GM23338 (cell line): ENCODE data around the gene TMEM131L. TPM values are rescaled to one million over a fixed set of nuclear protein-coding genes. Genes with fewer than 3 reads are reported as not detected.

Experiments used
- ATAC-seq: fragments of 200-7000 bp; cut with Tn5 transposase; 3 replicates; pipeline ENCODE4 v1.9.1; 2020
- DNase-seq: peaks from one replicate; pipeline ENCODE4 v3.0.0-alpha.2; 2015; ENCODE audit warnings: low spot score
- H2AFZ ChIP-seq: fragments of 200-600 bp; sonication (generic); 2 replicates; pipeline ENCODE4 v1.8.0; 2016; ENCODE audit warnings: antibody characterized with exemption, mild to moderate bottlenecking, moderate library complexity
- H3F3A ChIP-seq: fragments of 200-600 bp; sonication (generic); replicated peaks from 2 replicates; pipeline ENCODE4 v1.8.0; 2017; ENCODE audit warnings: antibody characterized with exemption, mixed run types, low read depth
- H3K27ac ChIP-seq: fragments of 200-600 bp; sonication (generic); 2 replicates; pipeline ENCODE4 v1.6.1; 2016; ENCODE audit warnings: low read depth
- H3K27me3 ChIP-seq: fragments of 200-600 bp; sonication (generic); 2 replicates; pipeline ENCODE4 v1.8.0; 2016; ENCODE audit warnings: mild to moderate bottlenecking, mixed run types, moderate library complexity; ENCODE audit not compliant: insufficient read depth
- H3K36me3 ChIP-seq: fragments of 200-600 bp; sonication (generic); 2 replicates; pipeline ENCODE4 v1.8.0; 2016; ENCODE audit warnings: mild to moderate bottlenecking; ENCODE audit not compliant: insufficient read depth
- H3K4me1 ChIP-seq: fragments of 200-600 bp; sonication (generic); 2 replicates; pipeline ENCODE4 v1.8.0; 2016; ENCODE audit warnings: mild to moderate bottlenecking, moderate library complexity; ENCODE audit not compliant: insufficient read depth
- H3K4me2 ChIP-seq: fragments of 200-600 bp; sonication (generic); 2 replicates; pipeline ENCODE4 v1.7.1; 2017; ENCODE audit warnings: mixed run types
- H3K4me3 ChIP-seq: fragments of 200-600 bp; sonication (generic); 2 replicates; pipeline ENCODE4 v1.6.1; 2016; ENCODE audit warnings: mixed run types
- H3K79me2 ChIP-seq: fragments of 200-600 bp; sonication (generic); replicated peaks from 2 replicates; pipeline ENCODE4 v1.8.0; 2017; ENCODE audit warnings: mild to moderate bottlenecking; ENCODE audit not compliant: insufficient read depth
- H3K9me2 ChIP-seq: fragments of 200-600 bp; sonication (generic); 2 replicates; pipeline ENCODE4 v1.8.0; 2017; ENCODE audit not compliant: insufficient read depth
- H4K20me1 ChIP-seq: fragments of 200-600 bp; sonication (generic); replicated peaks from 2 replicates; pipeline ENCODE4 v1.8.0; 2017; ENCODE audit warnings: mild to moderate bottlenecking; ENCODE audit not compliant: insufficient read depth
- H3K27ac Mint-ChIP-seq: 2 replicates; pipeline ENCODE4 v1.8.0; 2020; ENCODE audit warnings: inconsistent platforms, mild to moderate bottlenecking, moderate library complexity, mixed read lengths
- H3K27me3 Mint-ChIP-seq: 3 replicates; pipeline ENCODE4 v1.8.0; 2022; ENCODE audit warnings: low read depth, mild to moderate bottlenecking, moderate library complexity, mixed read lengths, inconsistent platforms; ENCODE audit not compliant: insufficient read depth, poor library complexity
- H3K36me3 Mint-ChIP-seq: 3 replicates; pipeline ENCODE4 v1.8.0; 2021; ENCODE audit warnings: low read depth, mild to moderate bottlenecking, inconsistent platforms, moderate library complexity, mixed read lengths
- H3K4me1 Mint-ChIP-seq: 3 replicates; pipeline ENCODE4 v1.8.0; 2020; ENCODE audit warnings: mild to moderate bottlenecking, inconsistent platforms, mixed read lengths
- H3K4me3 Mint-ChIP-seq: 3 replicates; pipeline ENCODE4 v1.8.0; 2021; ENCODE audit warnings: moderate library complexity, mild to moderate bottlenecking, inconsistent platforms, mixed read lengths
- H3K9me3 Mint-ChIP-seq: 3 replicates; pipeline ENCODE4 v1.8.0; 2020; ENCODE audit warnings: moderate library complexity, mild to moderate bottlenecking, inconsistent platforms, mixed read lengths
- CREB1 ChIP-seq: fragments of 250-450 bp; sonication (Bioruptor Pico); IDR thresholded peaks from 2 replicates; pipeline ENCODE4 v1.5.0; 2020; ENCODE audit warnings: low read depth, mild to moderate bottlenecking, moderate library complexity
- CTCF ChIP-seq, 2 experiments: fragments of 200-600 bp in 1 of 2; sonication (generic) in 1 of 2; conservative IDR thresholded peaks; 2 replicates each; pipeline versions ENCODE4 v1.5.1 to v1.6.1; 2016 to 2017; ENCODE audit warnings: antibody characterized with exemption in 2 of 2, low read depth in 2 of 2, mild to moderate bottlenecking in 2 of 2, moderate library complexity in 1 of 2
- EZH2 ChIP-seq: fragments of 200-600 bp; sonication (generic); IDR thresholded peaks from one replicate; pipeline ENCODE4 v1.8.0; 2017; ENCODE audit warnings: antibody characterized with exemption, mild to moderate bottlenecking, low read depth; ENCODE audit not compliant: unreplicated experiment
- EZH2phosphoT487 ChIP-seq: fragments of 200-600 bp; sonication (generic); IDR thresholded peaks from one replicate; pipeline ENCODE4 v1.8.1; 2018; ENCODE audit warnings: antibody characterized with exemption; ENCODE audit not compliant: unreplicated experiment
- JUNB ChIP-seq: IDR thresholded peaks from one replicate; pipeline ENCODE4 v1.6.1; 2016; ENCODE audit warnings: antibody characterized with exemption; ENCODE audit not compliant: unreplicated experiment
- NANOG ChIP-seq: IDR thresholded peaks from 2 replicates; pipeline ENCODE4 v1.6.1; 2016; ENCODE audit warnings: antibody characterized with exemption, borderline replicate concordance
- POLR2AphosphoS5 ChIP-seq: IDR thresholded peaks from 2 replicates; pipeline ENCODE4 v1.6.1; 2016; ENCODE audit warnings: antibody characterized with exemption, low read depth
- STAT1 ChIP-seq: IDR thresholded peaks from one replicate; pipeline ENCODE4 v1.6.1; 2016; ENCODE audit warnings: antibody characterized with exemption; ENCODE audit not compliant: unreplicated experiment
- ZNF114 ChIP-seq: fragments of 250-450 bp; sonication (Bioruptor Pico); IDR thresholded peaks from 2 replicates; pipeline ENCODE4 v1.5.0; 2020; ENCODE audit warnings: mild to moderate bottlenecking, moderate library complexity
- ZNF331 ChIP-seq: fragments of 250-450 bp; sonication (Bioruptor Pico); IDR thresholded peaks from 2 replicates; pipeline ENCODE4 v1.5.0; 2020; ENCODE audit warnings: low read depth, mild to moderate bottlenecking, moderate library complexity
- polyA plus RNA-seq: library from polyadenylated mRNA; unstranded; fragments of >200 nt; fragmentation: Nextera tagmentation; extraction: Ambion mirVana; gene quantifications from 2 replicates; pipeline ENCODE4 v1.2.1, GENCODE V29; 2016
- total RNA-seq: library from RNA; depleted of rRNA; stranded (reverse); fragments of >200 nt; shearing (Covaris generic); gene quantifications from 2 replicates; pipeline ENCODE4 v1.2.3, GENCODE V29; 2014
- TF ChIP-seq, protein P1 (sequence below): IDR thresholded peaks from one replicate; pipeline ENCODE4 v1.6.1; 2018; ENCODE audit warnings: antibody characterized with exemption; ENCODE audit not compliant: unreplicated experiment
- TF ChIP-seq, protein P2 (sequence below): IDR thresholded peaks from 2 replicates; pipeline ENCODE4 v1.6.1; 2016; ENCODE audit warnings: antibody characterized with exemption
- TF ChIP-seq, protein P3 (sequence below): fragments of 250-450 bp; sonication (Bioruptor Pico); IDR thresholded peaks from 2 replicates; pipeline ENCODE4 v1.5.0; 2020; ENCODE audit warnings: mild to moderate bottlenecking, moderate library complexity

Gene TMEM131L
- total and polyA plus RNA-seq, 2 experiments from 2014 or later: 11.1 to 32.2 TPM

- Histone ChIP-seq H4K20me1 (no peaks in the 10 kb centered on the region; the same call in 1 of the 2 replicates), H3K4me3 (no peak overlapping the region), H3K9me2 (peaks cover 2% of the 10 kb centered on the region; the same call in 1 of the 2 replicates), H2AFZ (no peak overlapping the region), H3K4me1 (peaks cover 50% of the 10 kb centered on the region), H3K27ac (no peak overlapping the region), H3K27me3 (no peaks in the 10 kb centered on the region), H3K36me3 (no peaks in the 10 kb centered on the region), H3K79me2 (peaks cover 44% of the 10 kb centered on the region), H3K4me2 (no peak overlapping the region), H3F3A (0 out of 2 replicates have a peak, but pooled peaks cover 4% of the 10 kb centered on the region)
- ATAC-seq (no peak), DNase-seq (no peak)
- Mint-ChIP-seq H3K4me1 (peaks cover 46% of the 10 kb centered on the region), H3K36me3 (peaks cover 4% of the 10 kb centered on the region; the same call in 1 of the 3 replicates), H3K27ac (no peak overlapping the region), H3K9me3 (no peaks in the 10 kb centered on the region), H3K27me3 (peaks cover 8% of the 10 kb centered on the region), H3K4me3 (no peak overlapping the region)
- TF ChIP-seq, protein P1, sequence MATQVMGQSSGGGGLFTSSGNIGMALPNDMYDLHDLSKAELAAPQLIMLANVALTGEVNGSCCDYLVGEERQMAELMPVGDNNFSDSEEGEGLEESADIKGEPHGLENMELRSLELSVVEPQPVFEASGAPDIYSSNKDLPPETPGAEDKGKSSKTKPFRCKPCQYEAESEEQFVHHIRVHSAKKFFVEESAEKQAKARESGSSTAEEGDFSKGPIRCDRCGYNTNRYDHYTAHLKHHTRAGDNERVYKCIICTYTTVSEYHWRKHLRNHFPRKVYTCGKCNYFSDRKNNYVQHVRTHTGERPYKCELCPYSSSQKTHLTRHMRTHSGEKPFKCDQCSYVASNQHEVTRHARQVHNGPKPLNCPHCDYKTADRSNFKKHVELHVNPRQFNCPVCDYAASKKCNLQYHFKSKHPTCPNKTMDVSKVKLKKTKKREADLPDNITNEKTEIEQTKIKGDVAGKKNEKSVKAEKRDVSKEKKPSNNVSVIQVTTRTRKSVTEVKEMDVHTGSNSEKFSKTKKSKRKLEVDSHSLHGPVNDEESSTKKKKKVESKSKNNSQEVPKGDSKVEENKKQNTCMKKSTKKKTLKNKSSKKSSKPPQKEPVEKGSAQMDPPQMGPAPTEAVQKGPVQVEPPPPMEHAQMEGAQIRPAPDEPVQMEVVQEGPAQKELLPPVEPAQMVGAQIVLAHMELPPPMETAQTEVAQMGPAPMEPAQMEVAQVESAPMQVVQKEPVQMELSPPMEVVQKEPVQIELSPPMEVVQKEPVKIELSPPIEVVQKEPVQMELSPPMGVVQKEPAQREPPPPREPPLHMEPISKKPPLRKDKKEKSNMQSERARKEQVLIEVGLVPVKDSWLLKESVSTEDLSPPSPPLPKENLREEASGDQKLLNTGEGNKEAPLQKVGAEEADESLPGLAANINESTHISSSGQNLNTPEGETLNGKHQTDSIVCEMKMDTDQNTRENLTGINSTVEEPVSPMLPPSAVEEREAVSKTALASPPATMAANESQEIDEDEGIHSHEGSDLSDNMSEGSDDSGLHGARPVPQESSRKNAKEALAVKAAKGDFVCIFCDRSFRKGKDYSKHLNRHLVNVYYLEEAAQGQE: no peak
- TF ChIP-seq EZH2 (no peak), POLR2AphosphoS5 (no peak), JUNB (no peak), STAT1 (no peak), NANOG (no peak), EZH2phosphoT487 (no peak), CTCF (conservative IDR thresholded peaks at IDR 0.05; ENCODE audit: low read depth in 2 of 2) (no peak), ZNF114 (CRISPR knock-in tag) (no peak), CREB1 (CRISPR knock-in tag) (no peak), ZNF331 (CRISPR knock-in tag) (no peak)
- TF ChIP-seq, protein P2, sequence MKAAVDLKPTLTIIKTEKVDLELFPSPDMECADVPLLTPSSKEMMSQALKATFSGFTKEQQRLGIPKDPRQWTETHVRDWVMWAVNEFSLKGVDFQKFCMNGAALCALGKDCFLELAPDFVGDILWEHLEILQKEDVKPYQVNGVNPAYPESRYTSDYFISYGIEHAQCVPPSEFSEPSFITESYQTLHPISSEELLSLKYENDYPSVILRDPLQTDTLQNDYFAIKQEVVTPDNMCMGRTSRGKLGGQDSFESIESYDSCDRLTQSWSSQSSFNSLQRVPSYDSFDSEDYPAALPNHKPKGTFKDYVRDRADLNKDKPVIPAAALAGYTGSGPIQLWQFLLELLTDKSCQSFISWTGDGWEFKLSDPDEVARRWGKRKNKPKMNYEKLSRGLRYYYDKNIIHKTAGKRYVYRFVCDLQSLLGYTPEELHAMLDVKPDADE: no peak
- TF ChIP-seq, protein P3, sequence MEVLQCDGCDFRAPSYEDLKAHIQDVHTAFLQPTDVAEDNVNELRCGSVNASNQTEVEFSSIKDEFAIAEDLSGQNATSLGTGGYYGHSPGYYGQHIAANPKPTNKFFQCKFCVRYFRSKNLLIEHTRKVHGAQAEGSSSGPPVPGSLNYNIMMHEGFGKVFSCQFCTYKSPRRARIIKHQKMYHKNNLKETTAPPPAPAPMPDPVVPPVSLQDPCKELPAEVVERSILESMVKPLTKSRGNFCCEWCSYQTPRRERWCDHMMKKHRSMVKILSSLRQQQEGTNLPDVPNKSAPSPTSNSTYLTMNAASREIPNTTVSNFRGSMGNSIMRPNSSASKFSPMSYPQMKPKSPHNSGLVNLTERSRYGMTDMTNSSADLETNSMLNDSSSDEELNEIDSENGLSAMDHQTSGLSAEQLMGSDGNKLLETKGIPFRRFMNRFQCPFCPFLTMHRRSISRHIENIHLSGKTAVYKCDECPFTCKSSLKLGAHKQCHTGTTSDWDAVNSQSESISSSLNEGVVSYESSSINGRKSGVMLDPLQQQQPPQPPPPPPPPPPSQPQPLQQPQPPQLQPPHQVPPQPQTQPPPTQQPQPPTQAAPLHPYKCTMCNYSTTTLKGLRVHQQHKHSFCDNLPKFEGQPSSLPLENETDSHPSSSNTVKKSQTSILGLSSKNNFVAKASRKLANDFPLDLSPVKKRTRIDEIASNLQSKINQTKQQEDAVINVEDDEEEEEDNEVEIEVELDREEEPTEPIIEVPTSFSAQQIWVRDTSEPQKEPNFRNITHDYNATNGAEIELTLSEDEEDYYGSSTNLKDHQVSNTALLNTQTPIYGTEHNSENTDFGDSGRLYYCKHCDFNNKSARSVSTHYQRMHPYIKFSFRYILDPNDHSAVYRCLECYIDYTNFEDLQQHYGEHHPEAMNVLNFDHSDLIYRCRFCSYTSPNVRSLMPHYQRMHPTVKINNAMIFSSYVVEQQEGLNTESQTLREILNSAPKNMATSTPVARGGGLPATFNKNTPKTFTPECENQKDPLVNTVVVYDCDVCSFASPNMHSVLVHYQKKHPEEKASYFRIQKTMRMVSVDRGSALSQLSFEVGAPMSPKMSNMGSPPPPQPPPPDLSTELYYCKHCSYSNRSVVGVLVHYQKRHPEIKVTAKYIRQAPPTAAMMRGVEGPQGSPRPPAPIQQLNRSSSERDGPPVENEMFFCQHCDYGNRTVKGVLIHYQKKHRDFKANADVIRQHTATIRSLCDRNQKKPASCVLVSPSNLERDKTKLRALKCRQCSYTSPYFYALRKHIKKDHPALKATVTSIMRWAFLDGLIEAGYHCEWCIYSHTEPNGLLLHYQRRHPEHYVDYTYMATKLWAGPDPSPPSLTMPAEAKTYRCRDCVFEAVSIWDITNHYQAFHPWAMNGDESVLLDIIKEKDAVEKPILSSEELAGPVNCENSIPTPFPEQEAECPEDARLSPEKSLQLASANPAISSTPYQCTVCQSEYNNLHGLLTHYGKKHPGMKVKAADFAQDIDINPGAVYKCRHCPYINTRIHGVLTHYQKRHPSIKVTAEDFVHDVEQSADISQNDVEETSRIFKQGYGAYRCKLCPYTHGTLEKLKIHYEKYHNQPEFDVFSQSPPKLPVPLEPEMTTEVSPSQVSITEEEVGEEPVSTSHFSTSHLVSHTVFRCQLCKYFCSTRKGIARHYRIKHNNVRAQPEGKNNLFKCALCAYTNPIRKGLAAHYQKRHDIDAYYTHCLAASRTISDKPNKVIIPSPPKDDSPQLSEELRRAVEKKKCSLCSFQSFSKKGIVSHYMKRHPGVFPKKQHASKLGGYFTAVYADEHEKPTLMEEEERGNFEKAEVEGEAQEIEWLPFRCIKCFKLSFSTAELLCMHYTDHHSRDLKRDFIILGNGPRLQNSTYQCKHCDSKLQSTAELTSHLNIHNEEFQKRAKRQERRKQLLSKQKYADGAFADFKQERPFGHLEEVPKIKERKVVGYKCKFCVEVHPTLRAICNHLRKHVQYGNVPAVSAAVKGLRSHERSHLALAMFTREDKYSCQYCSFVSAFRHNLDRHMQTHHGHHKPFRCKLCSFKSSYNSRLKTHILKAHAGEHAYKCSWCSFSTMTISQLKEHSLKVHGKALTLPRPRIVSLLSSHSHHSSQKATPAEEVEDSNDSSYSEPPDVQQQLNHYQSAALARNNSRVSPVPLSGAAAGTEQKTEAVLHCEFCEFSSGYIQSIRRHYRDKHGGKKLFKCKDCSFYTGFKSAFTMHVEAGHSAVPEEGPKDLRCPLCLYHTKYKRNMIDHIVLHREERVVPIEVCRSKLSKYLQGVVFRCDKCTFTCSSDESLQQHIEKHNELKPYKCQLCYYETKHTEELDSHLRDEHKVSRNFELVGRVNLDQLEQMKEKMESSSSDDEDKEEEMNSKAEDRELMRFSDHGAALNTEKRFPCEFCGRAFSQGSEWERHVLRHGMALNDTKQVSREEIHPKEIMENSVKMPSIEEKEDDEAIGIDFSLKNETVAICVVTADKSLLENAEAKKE (CRISPR knock-in tag): no peak
Measured at GRCh38 chr4:153531976-153532626, 65.9 kb downstream of the TMEM131L start.
